Lower leg skin (tissue), 3 donors: Measurements from ENCODE around the gene KIF26B.

Experiments
- POLR2A ChIP-seq, 2 donors: fragments of 450-650 bp; IDR thresholded peaks; one replicate each; pipeline ENCODE4 v1.6.1; 2016 to 2017; ENCODE audit warnings: antibody characterized with exemption in 2 of 2, mild to moderate bottlenecking in 1 of 2, moderate library complexity in 1 of 2
- TF ChIP-seq, protein P1 (sequence below), 3 donors: fragments of 450-650 bp; IDR thresholded peaks; one replicate each; pipeline ENCODE4 v1.5.1; 2016; ENCODE audit warnings: antibody characterized with exemption in 3 of 3, mild to moderate bottlenecking in 3 of 3, moderate library complexity in 2 of 3

DNA sequence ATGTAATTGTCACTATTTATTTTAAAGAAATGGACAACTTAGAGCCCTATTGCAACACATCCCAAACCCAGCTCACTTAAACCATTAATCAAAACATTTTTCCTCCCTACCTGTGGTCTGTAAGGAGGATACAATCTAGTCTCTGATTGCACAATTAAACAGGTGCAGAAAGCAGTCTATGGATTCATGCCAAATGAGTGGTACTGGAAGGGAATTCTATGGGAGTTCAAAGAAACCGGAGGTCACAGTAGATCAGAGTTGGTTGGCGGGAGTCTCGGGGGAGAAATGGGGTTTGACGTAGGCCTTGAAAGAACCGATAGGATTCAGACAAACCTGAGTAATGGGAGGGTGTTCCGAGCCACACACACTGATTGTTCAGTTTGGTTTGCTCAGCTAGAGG is 314.9 kb downstream of the KIF26B start:
- TF ChIP-seq POLR2A (IDR thresholded peaks at IDR 0.05) = no peak
- TF ChIP-seq, protein P1, sequence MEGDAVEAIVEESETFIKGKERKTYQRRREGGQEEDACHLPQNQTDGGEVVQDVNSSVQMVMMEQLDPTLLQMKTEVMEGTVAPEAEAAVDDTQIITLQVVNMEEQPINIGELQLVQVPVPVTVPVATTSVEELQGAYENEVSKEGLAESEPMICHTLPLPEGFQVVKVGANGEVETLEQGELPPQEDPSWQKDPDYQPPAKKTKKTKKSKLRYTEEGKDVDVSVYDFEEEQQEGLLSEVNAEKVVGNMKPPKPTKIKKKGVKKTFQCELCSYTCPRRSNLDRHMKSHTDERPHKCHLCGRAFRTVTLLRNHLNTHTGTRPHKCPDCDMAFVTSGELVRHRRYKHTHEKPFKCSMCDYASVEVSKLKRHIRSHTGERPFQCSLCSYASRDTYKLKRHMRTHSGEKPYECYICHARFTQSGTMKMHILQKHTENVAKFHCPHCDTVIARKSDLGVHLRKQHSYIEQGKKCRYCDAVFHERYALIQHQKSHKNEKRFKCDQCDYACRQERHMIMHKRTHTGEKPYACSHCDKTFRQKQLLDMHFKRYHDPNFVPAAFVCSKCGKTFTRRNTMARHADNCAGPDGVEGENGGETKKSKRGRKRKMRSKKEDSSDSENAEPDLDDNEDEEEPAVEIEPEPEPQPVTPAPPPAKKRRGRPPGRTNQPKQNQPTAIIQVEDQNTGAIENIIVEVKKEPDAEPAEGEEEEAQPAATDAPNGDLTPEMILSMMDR (IDR thresholded peaks at IDR 0.05) = no peak
